Measurements from ENCODE around the gene LAD1.

DNA sequence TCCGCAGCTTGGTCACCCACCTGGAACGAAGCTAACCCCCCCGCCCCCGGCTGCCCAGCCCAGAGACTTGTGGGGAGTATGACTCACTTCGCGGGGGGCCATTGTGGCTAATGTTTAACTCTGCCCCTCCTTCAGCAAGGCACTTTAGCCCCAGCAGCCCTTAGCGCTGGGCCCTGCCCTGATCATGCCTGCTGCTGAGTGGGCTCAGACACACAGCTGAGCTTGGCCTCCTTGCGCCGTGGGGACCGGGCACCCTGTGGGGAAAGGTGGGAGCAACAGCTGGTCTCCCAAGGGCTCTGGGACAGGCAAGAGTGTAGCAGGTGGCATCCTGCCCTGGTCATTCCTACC is 6.3 kb upstream of the LAD1 start:
- TF ChIP-seq, protein P1, sequence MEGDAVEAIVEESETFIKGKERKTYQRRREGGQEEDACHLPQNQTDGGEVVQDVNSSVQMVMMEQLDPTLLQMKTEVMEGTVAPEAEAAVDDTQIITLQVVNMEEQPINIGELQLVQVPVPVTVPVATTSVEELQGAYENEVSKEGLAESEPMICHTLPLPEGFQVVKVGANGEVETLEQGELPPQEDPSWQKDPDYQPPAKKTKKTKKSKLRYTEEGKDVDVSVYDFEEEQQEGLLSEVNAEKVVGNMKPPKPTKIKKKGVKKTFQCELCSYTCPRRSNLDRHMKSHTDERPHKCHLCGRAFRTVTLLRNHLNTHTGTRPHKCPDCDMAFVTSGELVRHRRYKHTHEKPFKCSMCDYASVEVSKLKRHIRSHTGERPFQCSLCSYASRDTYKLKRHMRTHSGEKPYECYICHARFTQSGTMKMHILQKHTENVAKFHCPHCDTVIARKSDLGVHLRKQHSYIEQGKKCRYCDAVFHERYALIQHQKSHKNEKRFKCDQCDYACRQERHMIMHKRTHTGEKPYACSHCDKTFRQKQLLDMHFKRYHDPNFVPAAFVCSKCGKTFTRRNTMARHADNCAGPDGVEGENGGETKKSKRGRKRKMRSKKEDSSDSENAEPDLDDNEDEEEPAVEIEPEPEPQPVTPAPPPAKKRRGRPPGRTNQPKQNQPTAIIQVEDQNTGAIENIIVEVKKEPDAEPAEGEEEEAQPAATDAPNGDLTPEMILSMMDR (conservative IDR thresholded peaks at IDR 0.05 in 1 of 2, IDR thresholded peaks at IDR 0.05 in 1 of 2; ENCODE audit: extremely low read depth in 1 of 2, insufficient read depth in 1 of 2, low read depth in 1 of 2, low read length in 2 of 2), result no peak
- TF ChIP-seq EZH2 (IDR thresholded peaks at IDR 0.05; ENCODE audit: borderline replicate concordance, low read length), result no peak

All from mammary epithelial cell (primary cell).